SKM-1 treated with dmso at 0.1 percent for 144 hours (cell line): Measurements from ENCODE around the gene DIAPH3.

ENCODE experiments used
- DNase-seq: peaks from one replicate; lab custom pipeline; 2025; ENCODE audit not compliant: unreplicated experiment; lab: John Stamatoyannopoulos, UW

The DIAPH3 gene

GRCh38 chr13:59874973-59875372 is 288.8 kb downstream of the DIAPH3 start:
- no peak for DNase-seq

GRCh38 chr13:59873856-59874255 is 289.9 kb downstream of the DIAPH3 start:
- no peak for DNase-seq

DNA sequence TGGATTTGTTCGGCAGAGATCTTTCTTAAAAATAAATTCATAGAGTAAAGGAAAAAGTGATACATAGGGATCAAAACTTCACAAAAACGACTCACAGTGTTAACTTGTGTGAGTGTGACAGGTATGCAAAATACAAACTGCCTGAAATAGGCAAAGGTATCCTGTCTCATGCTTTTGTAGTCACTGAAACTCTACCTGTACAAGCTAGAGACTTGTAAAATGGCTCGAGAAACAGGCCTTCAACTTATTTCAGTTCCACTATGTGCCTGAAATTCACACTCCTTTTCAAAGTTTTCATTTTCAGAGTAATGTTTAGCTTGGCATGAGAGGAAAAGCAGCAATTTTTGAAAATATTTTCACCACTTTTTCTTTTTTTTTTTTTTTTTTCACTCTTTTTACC is 290.4 kb downstream of the DIAPH3 start:
- no peak for DNase-seq

GRCh38 chr13:59867867-59868266 is 295.9 kb downstream of the DIAPH3 start:
- DNase-seq: no peak

DNA sequence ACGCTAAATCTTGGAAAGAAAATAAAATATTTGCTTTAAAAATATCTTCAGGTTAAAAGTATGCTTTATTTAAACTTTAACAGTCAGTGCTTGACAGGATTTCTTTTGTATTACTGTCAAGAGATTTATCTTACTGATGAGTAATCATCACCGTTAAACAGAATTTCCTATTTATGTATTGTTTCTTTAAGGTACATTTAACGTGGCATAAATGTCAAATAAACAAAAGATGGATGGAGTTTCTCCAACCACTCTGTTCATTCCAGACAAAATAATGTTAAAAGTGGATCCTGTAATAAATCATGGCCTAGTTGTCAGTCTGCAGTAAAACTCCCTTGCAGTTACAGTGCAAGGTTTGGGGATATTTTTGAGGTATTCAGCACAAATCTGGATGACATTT is 298.3 kb downstream of the DIAPH3 start:
- no peak for DNase-seq

- no peak for DNase-seq
These were observed 300.1 kb downstream of the DIAPH3 start for GRCh38 chr13:59863621-59864020.

DNA sequence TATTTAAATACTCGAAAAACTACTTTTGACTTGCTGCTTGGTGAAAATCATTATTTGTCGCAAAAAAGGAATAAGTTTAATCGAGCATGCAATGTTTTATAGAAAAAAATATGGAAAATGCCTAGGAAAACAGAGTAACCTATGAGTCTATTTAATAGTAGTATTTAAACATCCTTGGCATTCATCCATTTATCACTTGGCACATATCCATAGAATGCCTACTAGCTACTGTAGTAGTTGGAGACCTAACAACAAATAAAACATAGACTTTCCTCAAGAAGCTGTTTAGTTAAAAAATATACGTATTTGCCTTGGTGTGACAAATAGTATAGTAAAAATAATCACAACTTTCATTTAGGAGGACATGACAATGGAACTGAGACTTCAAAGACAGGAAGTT is 302.1 kb downstream of the DIAPH3 start:
- DNase-seq: no peak

GRCh38 chr13:59856281-59856810 is 307.4 kb downstream of the DIAPH3 start:
- DNase-seq: no peak

GRCh38 chr13:59846845-59847620 is 316.7 kb downstream of the DIAPH3 start:
- no peak for DNase-seq

- no peak for DNase-seq
These were observed 320.7 kb downstream of the DIAPH3 start for GRCh38 chr13:59843040-59843439.

GRCh38 chr13:59842507-59842906 is 321.2 kb downstream of the DIAPH3 start:
- no peak for DNase-seq

- DNase-seq: no peak
These were observed 324.5 kb downstream of the DIAPH3 start for GRCh38 chr13:59839186-59839585.

GRCh38 chr13:59837101-59837500 is 326.6 kb downstream of the DIAPH3 start:
- DNase-seq: no peak

DNA sequence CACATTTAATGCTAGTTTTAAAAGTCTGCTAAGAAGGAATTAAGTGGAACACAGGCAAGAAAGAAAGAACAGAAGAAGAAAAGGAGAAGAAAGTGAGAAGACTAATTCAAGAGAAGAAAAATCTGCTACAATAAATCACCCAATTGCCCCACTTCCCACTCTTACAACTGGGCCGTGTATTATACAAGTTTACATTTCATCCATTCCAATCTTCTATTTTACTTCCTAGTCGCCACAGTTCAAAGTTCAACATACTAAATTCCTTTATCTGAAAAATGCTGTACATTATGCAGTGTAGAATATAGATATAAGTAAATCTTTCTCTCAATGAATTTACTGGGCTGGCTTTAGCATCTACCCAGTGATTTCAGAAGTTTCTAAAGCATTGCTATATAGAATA is 328.2 kb downstream of the DIAPH3 start:
- no peak for DNase-seq

DNA sequence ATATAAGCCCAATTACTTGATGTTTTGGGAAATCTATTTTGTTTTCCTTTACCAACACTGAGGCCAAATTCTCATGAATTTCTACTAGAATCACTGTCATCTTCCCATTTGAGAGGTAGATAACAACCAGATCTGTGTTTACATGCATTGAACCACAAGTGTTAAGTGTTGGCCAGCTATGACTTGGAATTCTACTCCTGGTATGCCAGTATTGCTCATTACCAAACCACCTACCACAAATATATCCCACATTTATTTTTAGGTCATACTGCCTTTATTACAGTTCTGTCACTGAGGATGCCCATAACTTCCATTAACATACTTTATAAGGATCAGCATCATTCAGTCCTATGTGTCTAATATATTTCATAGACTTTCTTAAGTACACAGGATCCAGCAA is 328.9 kb downstream of the DIAPH3 start:
- no peak for DNase-seq

GRCh38 chr13:59829690-59830089 is 334.0 kb downstream of the DIAPH3 start:
- DNase-seq: no peak

DNA sequence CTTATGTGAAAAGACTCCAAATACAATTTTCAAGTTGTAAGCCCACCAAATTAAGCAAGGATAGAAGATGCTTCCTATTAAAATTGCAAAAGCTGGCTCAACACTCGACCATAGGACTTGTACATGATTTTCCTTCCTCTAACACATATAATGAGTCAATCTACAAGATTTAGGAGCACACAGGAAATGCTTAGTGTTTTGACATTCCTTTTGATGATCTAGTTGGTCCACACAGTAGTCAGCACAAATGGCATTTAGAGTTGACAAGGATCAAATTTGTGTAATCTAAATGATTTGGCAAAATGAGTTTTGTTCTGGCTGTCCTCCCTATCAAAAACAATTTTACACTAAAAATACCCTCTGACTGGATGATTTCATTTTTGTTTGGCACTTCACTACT is 340.2 kb downstream of the DIAPH3 start:
- no peak for DNase-seq

DNA sequence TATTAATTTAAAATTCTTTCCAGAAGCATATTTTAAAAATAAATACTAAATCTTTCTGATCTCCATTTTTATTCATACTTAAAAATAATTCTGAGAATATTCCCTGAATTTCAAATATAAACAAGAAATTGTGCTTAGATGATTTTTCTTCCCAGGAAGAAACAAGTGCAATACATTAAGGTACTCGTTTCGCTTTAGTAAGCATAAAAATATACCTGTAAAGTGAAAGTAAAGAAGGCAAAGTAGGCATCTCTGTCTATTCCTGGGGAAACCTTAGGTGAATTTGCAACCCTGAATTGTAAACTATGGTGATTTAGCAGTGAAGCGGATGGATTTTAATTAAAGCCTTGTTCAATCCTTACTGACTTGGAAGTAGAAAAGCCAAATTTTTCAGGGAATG is 354.2 kb downstream of the DIAPH3 start:
- DNase-seq: no peak

DNA sequence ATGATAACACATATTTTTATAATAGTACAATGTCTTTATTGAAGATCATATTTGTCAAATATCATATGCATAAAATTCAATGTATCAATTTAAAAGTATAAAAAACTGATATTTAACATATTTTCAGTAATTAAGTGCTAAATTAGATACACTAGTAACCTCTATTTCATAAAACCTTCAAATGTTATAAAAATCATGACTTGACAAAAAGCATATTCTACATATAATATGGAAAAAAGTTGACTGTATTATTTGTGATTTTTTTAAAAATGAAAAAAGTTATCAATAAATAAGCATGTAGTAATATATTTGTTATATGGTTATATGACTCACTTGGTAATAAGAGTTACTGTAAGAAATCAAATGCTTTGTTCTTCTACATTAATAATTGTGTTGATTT is 356.9 kb downstream of the DIAPH3 start:
- DNase-seq: no peak

GRCh38 chr13:59801107-59801880 is 362.4 kb downstream of the DIAPH3 start:
- no peak for DNase-seq

- DNase-seq: no peak
These were observed 370.6 kb downstream of the DIAPH3 start for GRCh38 chr13:59793107-59793506.

DNA sequence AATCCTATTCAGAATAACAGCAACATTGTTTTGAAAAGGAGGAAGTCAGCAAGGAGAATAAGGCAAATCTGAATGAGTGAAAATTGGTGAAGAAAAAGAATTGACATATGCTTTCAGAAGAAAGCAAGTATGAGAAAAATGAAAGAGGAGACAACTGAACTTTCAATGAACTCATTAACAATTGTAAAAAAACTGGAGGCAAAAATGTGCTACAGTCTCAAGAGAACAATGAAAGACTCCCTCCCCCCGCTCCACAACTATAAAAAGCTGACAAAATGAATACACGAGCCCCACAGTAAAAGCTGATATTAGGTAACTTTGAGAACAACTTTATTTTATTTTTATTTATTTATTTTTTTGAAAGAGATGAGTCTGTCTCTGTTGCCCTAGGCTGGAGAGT is 373.1 kb downstream of the DIAPH3 start:
- no peak for DNase-seq
